Activated CD4-positive, alpha-beta T cell treated with anti-CD3 and anti-CD28 coated beads, Interleukin-2, amount 10 ng/mL, durations not matched to agents 7 days and 5 days (primary cell): ENCODE measurements around the gene MEGF6. TPM values are rescaled to one million over a fixed set of nuclear protein-coding genes. Genes with fewer than 3 reads are reported as not detected.

Experiments
- CTCF ChIA-PET: fragments of 350-600 bp; sonication (Branson Sonifier 250); formaldehyde crosslinking; loops from one replicate; lab custom pipeline; 2021; ENCODE audit warnings: antibody characterized with exemption; lab: Charles Lee
- POLR2A ChIA-PET: fragments of 350-600 bp; sonication (Branson Sonifier 250); formaldehyde crosslinking; loops from one replicate; lab custom pipeline; 2021; ENCODE audit warnings: antibody characterized with exemption; lab: Charles Lee
- DNase-seq: peaks from one replicate; pipeline ENCODE4 v3.0.0-alpha.2; 2020
- H3K27ac Mint-ChIP-seq: one replicate; pipeline ENCODE4 v1.8.0; 2021; ENCODE audit warnings: mild to moderate bottlenecking, moderate library complexity, mixed read lengths
- H3K27me3 Mint-ChIP-seq: one replicate; pipeline ENCODE4 v1.8.0; 2021; ENCODE audit warnings: mixed read lengths
- H3K36me3 Mint-ChIP-seq: one replicate; pipeline ENCODE4 v1.8.0; 2021; ENCODE audit warnings: low read depth, mixed read lengths
- H3K4me1 Mint-ChIP-seq: one replicate; pipeline ENCODE4 v1.8.0; 2021; ENCODE audit warnings: mixed read lengths
- H3K4me3 Mint-ChIP-seq: one replicate; pipeline ENCODE4 v1.8.0; 2021; ENCODE audit warnings: mild to moderate bottlenecking, moderate library complexity, mixed read lengths
- H3K9me3 Mint-ChIP-seq: one replicate; pipeline ENCODE4 v1.8.0; 2021; ENCODE audit warnings: mixed read lengths
- total RNA-seq, 2 experiments: library from RNA; stranded (reverse); gene quantifications; one replicate each; pipeline ENCODE4 v1.2.3, GENCODE V29; 2021

The MEGF6 gene
- total RNA-seq, 2 experiments from 2014 or later: 20.7 to 26.6 TPM

- Mint-ChIP-seq H3K36me3 (no peaks in the 10 kb centered on the region), H3K4me3 (no peak overlapping the region), H3K4me1 (peaks cover 3% of the 10 kb centered on the region), H3K9me3 (no peaks in the 10 kb centered on the region), H3K27me3 (no peaks in the 10 kb centered on the region), H3K27ac (no peak overlapping the region)
- ChIA-PET POLR2A (no interaction called here), CTCF (no interaction called here)
- DNase-seq: no peak
Measured at GRCh38 chr1:3520419-3521378, 90.6 kb downstream of the MEGF6 start.

- DNase-seq: no peak
- Mint-ChIP-seq H3K27me3 (no peaks in the 10 kb centered on the region), H3K27ac (no peak overlapping the region), H3K4me1 (peaks cover under 1% of the 10 kb centered on the region), H3K36me3 (no peaks in the 10 kb centered on the region), H3K4me3 (no peak overlapping the region), H3K9me3 (no peaks in the 10 kb centered on the region)
- ChIA-PET POLR2A (no interaction called here), CTCF (interaction anchor here (1.0 to 1.7 kb wide), 2 partner anchors 25 to 29 kb away, joined by 3 read pairs; no protein-coding TSS in a partner anchor)
Measured at GRCh38 chr1:3519301-3519885, 91.9 kb downstream of the MEGF6 start.

- H3K27ac Mint-ChIP-seq: no peak overlapping the region
- DNase-seq: no peak
- H3K9me3 Mint-ChIP-seq: no peaks in the 10 kb centered on the region
- no peaks in the 10 kb centered on the region for H3K27me3 Mint-ChIP-seq
- no peak overlapping the region for H3K4me3 Mint-ChIP-seq
- CTCF ChIA-PET: interaction anchor here (0.7 to 1.7 kb wide), 3 partner anchors 11 to 28 kb away, joined by 3 to 4 read pairs (median 3); no protein-coding TSS in a partner anchor
- no peaks in the 10 kb centered on the region for H3K4me1 Mint-ChIP-seq
- POLR2A ChIA-PET: no interaction called here
- H3K36me3 Mint-ChIP-seq: no peaks in the 10 kb centered on the region
Measured at GRCh38 chr1:3518756-3519155, 92.6 kb downstream of the MEGF6 start.

DNA sequence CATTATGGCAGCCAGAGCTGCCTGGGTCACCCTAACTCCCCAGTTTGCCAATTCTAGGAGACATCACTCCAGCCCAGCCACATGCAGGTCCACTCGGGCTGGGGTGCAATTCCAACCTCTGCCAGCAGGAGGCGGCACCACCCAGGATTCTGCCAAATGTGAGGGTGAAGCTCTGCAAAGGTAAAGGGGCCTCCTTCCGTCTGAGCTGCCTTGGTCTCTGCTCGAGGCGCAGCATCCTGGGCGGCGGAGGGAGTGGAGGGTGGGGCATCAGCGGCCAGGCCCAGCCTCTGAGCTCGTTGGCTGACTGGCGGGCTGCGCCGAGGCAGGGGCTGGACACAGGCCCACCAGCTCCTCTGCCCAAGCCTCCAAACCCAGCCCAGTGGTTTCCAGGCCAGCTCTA lies 93.1 kb downstream of the MEGF6 start:
- H3K27ac Mint-ChIP-seq: no peak overlapping the region
- no peaks in the 10 kb centered on the region for H3K9me3 Mint-ChIP-seq
- peak; percentile 25 for DNase-seq
- H3K4me1 Mint-ChIP-seq: no peaks in the 10 kb centered on the region
- POLR2A ChIA-PET: no interaction called here
- CTCF ChIA-PET: interaction anchor here (0.7 to 1.7 kb wide), 3 partner anchors 12 to 28 kb away, joined by 3 to 4 read pairs (median 3); no protein-coding TSS in a partner anchor
- no peak overlapping the region for H3K4me3 Mint-ChIP-seq
- no peaks in the 10 kb centered on the region for H3K27me3 Mint-ChIP-seq
- no peaks in the 10 kb centered on the region for H3K36me3 Mint-ChIP-seq

DNA sequence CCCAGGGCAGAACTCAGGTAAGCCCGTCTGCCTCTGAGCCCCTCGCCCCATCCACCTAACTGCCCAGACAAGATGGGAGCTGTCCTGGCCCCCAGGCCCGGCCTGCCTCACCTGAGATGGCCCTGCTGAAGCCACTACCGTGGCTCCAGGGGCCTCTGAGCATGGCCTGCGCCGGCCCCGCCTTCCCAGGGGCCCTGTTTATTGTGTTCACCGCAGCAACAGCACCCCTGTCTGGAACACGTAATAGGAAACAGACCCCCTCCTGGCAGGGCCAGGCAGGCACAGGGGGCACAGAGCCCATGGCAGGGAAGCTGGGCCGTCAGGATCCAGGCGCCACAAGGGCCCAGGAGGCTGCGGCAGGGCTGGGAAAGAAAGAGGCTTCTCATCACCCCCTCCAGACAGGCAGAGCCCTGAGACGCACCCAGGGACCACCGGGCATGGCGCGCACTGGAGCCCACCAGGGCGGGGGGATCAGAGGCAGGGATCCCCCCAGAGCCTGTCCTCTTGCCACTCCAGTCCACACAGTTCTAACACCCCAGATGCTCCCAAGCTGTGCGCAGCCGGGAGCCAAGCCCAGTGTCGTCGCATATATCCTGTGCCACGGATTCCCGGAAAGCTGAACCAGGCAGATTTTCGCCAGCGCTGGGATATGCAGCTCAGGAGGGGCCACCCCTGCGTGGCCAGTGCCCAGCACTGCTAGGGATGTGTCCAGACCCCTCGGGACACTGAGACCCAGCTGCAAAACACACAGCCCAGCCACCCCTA lies 94.2 kb downstream of the MEGF6 start:
- CTCF ChIA-PET: no interaction called here

DNA sequence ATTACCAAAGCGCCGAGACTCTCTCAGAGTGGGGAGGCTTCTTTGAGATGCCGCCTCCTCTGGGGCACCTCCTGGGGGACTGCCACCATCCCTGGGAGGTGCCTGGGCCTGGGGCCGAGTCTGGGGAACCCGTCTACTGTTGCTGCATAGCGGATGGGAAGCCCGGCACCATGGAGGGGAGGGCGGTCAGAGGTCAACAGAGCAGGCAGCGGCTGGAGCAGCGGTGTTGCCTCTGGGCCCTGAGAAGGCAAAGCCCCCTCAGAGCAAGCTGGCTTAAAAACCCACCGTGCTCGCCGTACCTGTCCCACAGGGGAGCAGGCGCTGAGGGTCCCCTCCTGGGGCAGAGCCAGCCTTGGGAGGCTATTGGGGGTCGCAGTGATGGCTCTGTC lies 94.8 kb downstream of the MEGF6 start:
- Mint-ChIP-seq H3K4me3 (no peak overlapping the region), H3K36me3 (no peaks in the 10 kb centered on the region), H3K27me3 (no peaks in the 10 kb centered on the region), H3K27ac (no peak overlapping the region), H3K9me3 (no peaks in the 10 kb centered on the region), H3K4me1 (no peaks in the 10 kb centered on the region)
- CTCF ChIA-PET: no interaction called here
- POLR2A ChIA-PET: no interaction called here
- DNase-seq: no peak

More for the DNA sequence above, 94.2 kb downstream of the MEGF6 start:
- DNase-seq: no peak
- no peaks in the 10 kb centered on the region for H3K36me3 Mint-ChIP-seq
- H3K4me3 Mint-ChIP-seq: no peak overlapping the region
- H3K27me3 Mint-ChIP-seq: no peaks in the 10 kb centered on the region
- H3K9me3 Mint-ChIP-seq: no peaks in the 10 kb centered on the region
- H3K4me1 Mint-ChIP-seq: no peaks in the 10 kb centered on the region
- POLR2A ChIA-PET: no interaction called here
- H3K27ac Mint-ChIP-seq: no peak overlapping the region

GRCh38 chr1:3515774-3516480 lies 95.4 kb downstream of the MEGF6 start:
- Mint-ChIP-seq H3K36me3 (no peaks in the 10 kb centered on the region), H3K27me3 (no peaks in the 10 kb centered on the region), H3K4me1 (no peaks in the 10 kb centered on the region), H3K4me3 (no peak overlapping the region), H3K9me3 (no peaks in the 10 kb centered on the region), H3K27ac (no peak overlapping the region)
- ChIA-PET POLR2A (no interaction called here), CTCF (no interaction called here)
- no peak for DNase-seq

- H3K4me1 Mint-ChIP-seq: no peaks in the 10 kb centered on the region
- CTCF ChIA-PET: no interaction called here
- H3K9me3 Mint-ChIP-seq: no peaks in the 10 kb centered on the region
- POLR2A ChIA-PET: no interaction called here
- H3K27ac Mint-ChIP-seq: no peak overlapping the region
- no peak overlapping the region for H3K4me3 Mint-ChIP-seq
- H3K36me3 Mint-ChIP-seq: no peaks in the 10 kb centered on the region
- no peaks in the 10 kb centered on the region for H3K27me3 Mint-ChIP-seq
- no peak for DNase-seq
Measured at GRCh38 chr1:3515272-3515671, 96.0 kb downstream of the MEGF6 start.

GRCh38 chr1:3514404-3514803 lies 96.9 kb downstream of the MEGF6 start:
- no peak for DNase-seq
- H3K9me3 Mint-ChIP-seq: no peaks in the 10 kb centered on the region
- no peak overlapping the region for H3K27ac Mint-ChIP-seq
- no peaks in the 10 kb centered on the region for H3K27me3 Mint-ChIP-seq
- CTCF ChIA-PET: no interaction called here
- POLR2A ChIA-PET: no interaction called here
- H3K4me1 Mint-ChIP-seq: no peaks in the 10 kb centered on the region
- H3K4me3 Mint-ChIP-seq: no peak overlapping the region
- H3K36me3 Mint-ChIP-seq: no peaks in the 10 kb centered on the region

DNA sequence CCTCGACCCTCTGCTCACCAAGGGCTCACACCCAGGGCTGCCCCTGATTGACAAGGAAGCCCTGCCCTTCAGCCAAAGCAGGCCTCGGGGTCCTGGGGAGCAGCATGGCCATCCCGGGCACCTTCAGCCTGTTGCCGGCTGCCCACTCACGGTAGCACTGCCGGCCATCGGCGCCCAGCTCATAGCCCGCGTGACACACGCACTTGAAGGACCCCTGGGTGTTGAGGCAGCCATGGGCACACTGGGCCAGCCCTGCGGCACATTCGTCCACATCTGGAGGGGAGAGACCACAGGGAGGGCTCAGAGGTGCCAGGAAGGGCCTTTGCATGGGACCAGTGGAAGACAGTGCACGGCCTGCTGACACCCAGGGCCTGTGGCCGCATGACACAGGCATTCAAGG lies 99.5 kb downstream of the MEGF6 start:
- H3K27me3 Mint-ChIP-seq: no peaks in the 10 kb centered on the region
- no peak overlapping the region for H3K4me3 Mint-ChIP-seq
- no peak overlapping the region for H3K27ac Mint-ChIP-seq
- POLR2A ChIA-PET: no interaction called here
- no peaks in the 10 kb centered on the region for H3K9me3 Mint-ChIP-seq
- CTCF ChIA-PET: no interaction called here
- H3K36me3 Mint-ChIP-seq: no peaks in the 10 kb centered on the region
- no peak for DNase-seq
- no peaks in the 10 kb centered on the region for H3K4me1 Mint-ChIP-seq

DNA sequence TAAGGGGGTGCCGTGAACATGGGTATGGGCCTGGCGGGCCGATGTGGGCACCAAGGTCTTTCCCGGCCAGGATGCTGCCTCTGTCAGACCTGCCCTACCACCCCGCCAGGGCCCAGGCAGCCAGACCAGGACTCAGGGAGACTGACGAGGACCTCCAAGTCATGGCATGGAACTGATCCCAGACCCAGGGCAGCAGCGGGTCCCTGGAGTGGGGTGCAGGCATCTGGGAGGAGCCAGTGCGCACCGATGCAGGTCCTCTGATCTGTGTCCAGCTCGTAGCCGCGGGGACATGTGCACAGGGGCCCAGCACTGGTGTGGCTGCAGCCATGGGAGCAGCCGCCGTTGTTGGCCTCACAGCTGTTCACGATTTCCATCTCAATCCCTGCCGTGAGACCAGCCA lies 100.0 kb downstream of the MEGF6 start:
- no peak for DNase-seq
- H3K27ac Mint-ChIP-seq: no peak overlapping the region
- H3K36me3 Mint-ChIP-seq: no peaks in the 10 kb centered on the region
- CTCF ChIA-PET: no interaction called here
- no peak overlapping the region for H3K4me3 Mint-ChIP-seq
- H3K4me1 Mint-ChIP-seq: no peaks in the 10 kb centered on the region
- no peaks in the 10 kb centered on the region for H3K9me3 Mint-ChIP-seq
- no peaks in the 10 kb centered on the region for H3K27me3 Mint-ChIP-seq
- POLR2A ChIA-PET: no interaction called here

DNA sequence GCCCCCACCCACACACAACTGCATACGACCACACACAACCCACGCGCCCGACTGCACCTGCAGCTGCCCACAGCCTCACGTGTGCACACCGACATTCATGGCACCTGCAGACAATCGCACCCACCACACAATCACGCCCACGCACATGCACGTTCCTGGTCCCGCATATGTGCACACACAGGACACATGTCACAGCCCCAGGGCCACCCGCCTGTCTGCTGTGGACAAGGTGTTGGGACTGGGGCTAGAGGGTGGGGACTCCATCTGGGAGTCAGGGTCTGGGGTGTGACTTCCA lies 100.4 kb downstream of the MEGF6 start:
- Mint-ChIP-seq H3K36me3 (no peaks in the 10 kb centered on the region), H3K9me3 (no peaks in the 10 kb centered on the region), H3K27me3 (no peaks in the 10 kb centered on the region), H3K27ac (no peak overlapping the region), H3K4me3 (no peak overlapping the region), H3K4me1 (no peaks in the 10 kb centered on the region)
- ChIA-PET POLR2A (no interaction called here), CTCF (no interaction called here)
- no peak for DNase-seq
